Stimulated activated CD4-positive, alpha-beta T cell treated with anti-CD3 and anti-CD28 coated beads, Interleukin-2, amount 100 ng/mL, for 4 hours (primary cell): ENCODE measurements around the gene RBPJL.

Source experiments
- DNase-seq: peaks from one replicate; pipeline ENCODE4 v3.0.0-alpha.2; 2020; ENCODE audit warnings: low read depth

RBPJL gene

GRCh38 chr20:45306431-45306982 is at the start of gene RBPJL:
TSS of gene RBPJL (plus strand) at chr20:45306840. CDS start at chr20:45306923, 83 bp downstream.
- DNase-seq: peak; percentile 15

GRCh38 chr20:45257161-45257560 is 49.5 kb upstream of the RBPJL start:
- DNase-seq: no peak

- DNase-seq: no peak
Observed at GRCh38 chr20:45257711-45258110, 48.9 kb upstream of the RBPJL start.

- DNase-seq: no peak
Observed at GRCh38 chr20:45258259-45258658, 48.4 kb upstream of the RBPJL start.

- no peak for DNase-seq
Observed at GRCh38 chr20:45258664-45259063, 48.0 kb upstream of the RBPJL start.

GRCh38 chr20:45263556-45264266 is 42.9 kb upstream of the RBPJL start:
- no peak for DNase-seq

GRCh38 chr20:45266977-45267376 is 39.7 kb upstream of the RBPJL start:
- DNase-seq: no peak

- no peak for DNase-seq
Observed at GRCh38 chr20:45268531-45268930, 38.1 kb upstream of the RBPJL start.

GRCh38 chr20:45269056-45269455 is 37.6 kb upstream of the RBPJL start:
- DNase-seq: no peak

GRCh38 chr20:45269754-45270270 is 36.8 kb upstream of the RBPJL start:
- DNase-seq: no peak

GRCh38 chr20:45275338-45275737 is 31.3 kb upstream of the RBPJL start:
- DNase-seq: no peak

- DNase-seq: no peak
Observed at GRCh38 chr20:45279992-45280391, 26.6 kb upstream of the RBPJL start.

- DNase-seq: no peak
Observed at GRCh38 chr20:45282700-45283550, 23.7 kb upstream of the RBPJL start.

- no peak for DNase-seq
Observed at GRCh38 chr20:45283551-45284057, 23.0 kb upstream of the RBPJL start.

GRCh38 chr20:45288376-45288775 is 18.3 kb upstream of the RBPJL start:
- no peak for DNase-seq

GRCh38 chr20:45288860-45289259 is 17.8 kb upstream of the RBPJL start:
- DNase-seq: no peak

- DNase-seq: no peak
Observed at GRCh38 chr20:45289942-45290676, 16.5 kb upstream of the RBPJL start.

- DNase-seq: peak; percentile 40
Observed at GRCh38 chr20:45290677-45291355, 15.8 kb upstream of the RBPJL start.

GRCh38 chr20:45291526-45291925 is 15.1 kb upstream of the RBPJL start:
- DNase-seq: no peak

- no peak for DNase-seq
Observed at GRCh38 chr20:45292343-45292742, 14.3 kb upstream of the RBPJL start.
